Neutrophil (primary cell): Measurements from ENCODE around the gene TBC1D25.
A peak's percentile ranks its signal among the peaks of the same experiment; 100 is the strongest.

Source experiments
- H3K27ac ChIP-seq: fragments of 200-600 bp; sonication (generic); 2 replicates; pipeline ENCODE4 v1.5.1; 2016; ENCODE audit warnings: mild to moderate bottlenecking, moderate library complexity
- H3K27me3 ChIP-seq: fragments of 200-600 bp; sonication (generic); 2 replicates; pipeline ENCODE4 v1.6.0; 2016; ENCODE audit warnings: mild to moderate bottlenecking
- H3K36me3 ChIP-seq: fragments of 200-600 bp; sonication (generic); 2 replicates; pipeline ENCODE4 v1.5.1; 2017
- H3K4me1 ChIP-seq, 2 experiments: fragments of 200-600 bp in 1 of 2; sonication (generic) in 1 of 2; 1 replicate in 1 of 2; 2 replicates in 1 of 2; pipeline versions ENCODE4 v1.5.1 to v1.6.1; 2013 to 2016; ENCODE audit warnings: low read depth in 1 of 2, low read length in 1 of 2, mild to moderate bottlenecking in 1 of 2, moderate library complexity in 1 of 2; ENCODE audit not compliant: control insufficient read depth in 1 of 2, insufficient read depth in 1 of 2
- H3K4me3 ChIP-seq, 2 experiments: fragments of 200-600 bp in 1 of 2; sonication (generic) in 1 of 2; 1 replicate in 1 of 2; 2 replicates in 1 of 2; pipeline ENCODE4 v1.5.1; 2013 to 2016; ENCODE audit warnings: low read depth in 1 of 2, low read length in 1 of 2, mild to moderate bottlenecking in 1 of 2, moderate library complexity in 1 of 2
- H3K9me3 ChIP-seq: fragments of 200-600 bp; sonication (generic); 2 replicates; pipeline ENCODE4 v1.5.1; 2016
- TF ChIP-seq, protein P1 (sequence below): fragments of 200-600 bp; sonication (generic); IDR thresholded peaks from 2 replicates; pipeline ENCODE4 v1.5.1; 2016; ENCODE audit warnings: antibody characterized with exemption

Gene TBC1D25

DNA sequence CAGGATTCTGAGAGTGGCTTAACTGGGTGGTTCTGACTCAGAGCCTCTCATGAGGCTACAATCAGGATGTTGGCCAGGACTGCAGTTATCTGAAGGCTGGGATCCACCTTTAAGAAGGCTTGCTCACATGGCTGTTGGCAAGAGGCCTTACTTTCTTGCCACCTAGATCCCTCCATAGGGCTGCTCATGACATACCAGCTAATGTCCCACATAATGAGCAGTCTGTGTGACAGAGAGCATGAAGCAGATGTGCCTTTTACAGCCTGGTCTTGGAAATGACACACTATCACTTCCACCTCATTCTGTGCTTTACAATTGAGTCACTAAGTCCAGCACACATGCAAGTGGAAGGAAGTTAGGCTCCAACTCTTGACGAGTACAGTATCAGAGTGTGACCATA is 30.4 kb downstream of the TBC1D25 start:
- Histone ChIP-seq H3K36me3 (no peaks in the 10 kb centered on the region), H3K4me1 (peaks cover under 1 to 3% of the 10 kb centered on the region in 2 experiments), H3K4me3 (no peak overlapping the region), H3K27me3 (no peaks in the 10 kb centered on the region), H3K27ac (no peak overlapping the region), H3K9me3 (no peaks in the 10 kb centered on the region)
- TF ChIP-seq, protein P1, sequence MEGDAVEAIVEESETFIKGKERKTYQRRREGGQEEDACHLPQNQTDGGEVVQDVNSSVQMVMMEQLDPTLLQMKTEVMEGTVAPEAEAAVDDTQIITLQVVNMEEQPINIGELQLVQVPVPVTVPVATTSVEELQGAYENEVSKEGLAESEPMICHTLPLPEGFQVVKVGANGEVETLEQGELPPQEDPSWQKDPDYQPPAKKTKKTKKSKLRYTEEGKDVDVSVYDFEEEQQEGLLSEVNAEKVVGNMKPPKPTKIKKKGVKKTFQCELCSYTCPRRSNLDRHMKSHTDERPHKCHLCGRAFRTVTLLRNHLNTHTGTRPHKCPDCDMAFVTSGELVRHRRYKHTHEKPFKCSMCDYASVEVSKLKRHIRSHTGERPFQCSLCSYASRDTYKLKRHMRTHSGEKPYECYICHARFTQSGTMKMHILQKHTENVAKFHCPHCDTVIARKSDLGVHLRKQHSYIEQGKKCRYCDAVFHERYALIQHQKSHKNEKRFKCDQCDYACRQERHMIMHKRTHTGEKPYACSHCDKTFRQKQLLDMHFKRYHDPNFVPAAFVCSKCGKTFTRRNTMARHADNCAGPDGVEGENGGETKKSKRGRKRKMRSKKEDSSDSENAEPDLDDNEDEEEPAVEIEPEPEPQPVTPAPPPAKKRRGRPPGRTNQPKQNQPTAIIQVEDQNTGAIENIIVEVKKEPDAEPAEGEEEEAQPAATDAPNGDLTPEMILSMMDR = no peak

DNA sequence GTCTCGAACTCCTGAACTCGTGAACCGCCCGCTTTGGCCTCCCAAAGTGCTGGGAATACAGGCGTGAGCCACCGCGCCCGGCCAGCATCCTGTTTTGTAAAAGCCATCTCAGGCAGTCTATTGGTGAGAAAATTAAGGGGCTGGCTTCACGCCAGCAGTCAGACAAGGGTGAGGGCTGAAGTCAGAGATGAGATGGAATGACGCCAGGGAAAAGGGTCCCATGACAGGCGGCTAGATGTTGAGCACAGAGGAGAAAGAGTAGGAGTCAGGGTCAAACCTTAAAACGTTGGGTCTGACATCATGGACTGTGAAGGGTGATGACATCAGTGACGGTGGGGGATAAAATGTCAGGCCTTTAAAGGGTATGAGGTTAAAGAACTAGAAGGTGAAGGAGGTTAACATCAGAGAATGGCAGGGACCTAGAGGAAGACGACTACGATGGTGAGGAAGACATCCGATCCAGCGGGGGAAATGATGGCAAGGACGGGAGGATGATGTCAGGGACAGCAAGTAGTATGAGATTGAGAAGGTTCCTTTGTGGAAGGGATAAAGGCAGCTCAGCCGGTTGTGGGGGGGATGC is 34.3 kb downstream of the TBC1D25 start:
- H3K27me3 ChIP-seq = no peaks in the 10 kb centered on the region
- peaks cover 14 to 17% of the 10 kb centered on the region in 2 experiments for H3K4me1 ChIP-seq
- H3K4me3 ChIP-seq = peak overlapping the region; percentile 95 to 97
- TF ChIP-seq, protein P1 = no peak
- peaks cover 26% of the 10 kb centered on the region for H3K36me3 ChIP-seq
- no peaks in the 10 kb centered on the region for H3K9me3 ChIP-seq
- peak overlapping the region; percentile 97 for H3K27ac ChIP-seq

DNA sequence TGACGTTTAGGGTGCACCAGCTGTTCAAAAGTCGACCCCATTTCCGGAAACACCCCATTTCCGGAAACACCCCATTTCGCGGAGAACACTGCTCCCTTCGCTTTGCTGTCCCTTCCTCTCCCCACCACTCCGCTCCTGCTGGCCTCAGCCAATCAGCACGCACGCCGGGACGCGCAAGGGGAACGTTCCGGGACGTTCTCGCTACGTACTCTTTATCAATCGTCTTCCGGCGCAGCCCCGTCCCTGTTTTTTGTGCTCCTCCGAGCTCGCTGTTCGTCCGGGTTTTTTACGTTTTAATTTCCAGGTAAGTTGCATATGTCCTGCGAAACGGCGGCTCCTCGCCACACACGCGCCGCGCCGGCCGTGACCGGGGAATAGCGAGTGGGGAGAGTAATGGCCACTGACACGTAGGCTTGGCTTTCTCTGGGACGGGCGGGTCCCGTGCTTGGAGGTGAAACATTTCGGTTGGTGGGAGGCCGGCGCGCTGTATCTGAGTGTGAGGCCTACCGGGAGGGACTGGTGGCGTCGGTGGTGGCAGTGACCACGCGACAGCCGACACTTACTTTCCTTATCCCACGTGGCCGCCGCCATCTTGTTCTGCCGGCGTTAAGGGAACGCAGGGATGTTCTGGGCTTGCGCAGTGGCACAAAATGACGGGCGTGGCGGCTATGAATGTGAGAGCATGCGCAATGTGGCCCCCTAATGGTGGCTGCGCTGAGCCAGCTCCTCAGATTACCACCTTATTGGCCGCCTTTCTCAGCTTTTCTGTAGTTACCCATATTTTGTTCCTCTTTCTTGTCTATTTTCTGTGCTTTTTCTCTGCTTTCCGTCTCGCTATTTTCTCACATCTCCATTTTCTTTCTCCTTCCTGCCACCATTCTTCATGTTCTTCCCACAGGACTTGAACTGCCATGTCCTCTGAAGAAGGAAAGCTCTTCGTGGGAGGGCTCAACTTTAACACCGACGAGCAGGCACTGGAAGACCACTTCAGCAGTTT is 35.1 kb downstream of the TBC1D25 start, which contains the start of gene RBM3:
RBM3 (plus strand) TSS at position 215 of the 997 bp plus-strand sequence; CDS start at position 912, 697 bp downstream.
- no peaks in the 10 kb centered on the region for H3K27me3 ChIP-seq
- no peaks in the 10 kb centered on the region for H3K9me3 ChIP-seq
- TF ChIP-seq, protein P1 = no peak
- peak within 1 kb of the TSS; percentile 97 for H3K27ac ChIP-seq
- H3K36me3 ChIP-seq = peaks cover 26% of the 10 kb centered on the region
- H3K4me1 ChIP-seq = peaks cover 14 to 17% of the 10 kb centered on the region in 2 experiments
- H3K4me3 ChIP-seq = peak within 1 kb of the TSS; percentile 95 to 97

DNA sequence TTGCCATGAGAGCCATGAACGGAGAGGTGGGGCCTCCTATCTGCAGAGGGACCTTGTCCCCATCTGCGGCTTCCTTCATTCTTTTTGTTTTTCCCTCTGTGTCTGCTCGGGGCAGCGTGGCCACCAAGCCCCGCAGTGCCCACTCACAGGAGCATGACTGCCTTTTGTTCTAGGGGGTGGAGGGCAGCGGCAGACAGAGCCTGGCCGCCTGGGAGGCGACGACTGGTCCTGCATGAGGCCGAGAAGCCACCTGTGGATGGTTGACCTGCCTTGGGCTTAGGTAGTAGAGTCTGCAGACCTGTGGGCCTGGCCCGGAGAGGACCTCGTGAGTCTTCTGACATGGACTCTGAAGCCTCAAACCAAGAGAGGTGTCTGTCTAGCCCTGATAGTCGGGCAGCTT is 36.1 kb downstream of the TBC1D25 start:
- peak overlapping the region in 1 of 2 experiments; percentile 95 for H3K4me3 ChIP-seq
- no peaks in the 10 kb centered on the region for H3K9me3 ChIP-seq
- TF ChIP-seq, protein P1 = no peak
- peak overlapping the region; percentile 97 for H3K27ac ChIP-seq
- H3K27me3 ChIP-seq = no peaks in the 10 kb centered on the region
- H3K4me1 ChIP-seq = peaks cover 14 to 17% of the 10 kb centered on the region in 2 experiments
- H3K36me3 ChIP-seq = peaks cover 26% of the 10 kb centered on the region

DNA sequence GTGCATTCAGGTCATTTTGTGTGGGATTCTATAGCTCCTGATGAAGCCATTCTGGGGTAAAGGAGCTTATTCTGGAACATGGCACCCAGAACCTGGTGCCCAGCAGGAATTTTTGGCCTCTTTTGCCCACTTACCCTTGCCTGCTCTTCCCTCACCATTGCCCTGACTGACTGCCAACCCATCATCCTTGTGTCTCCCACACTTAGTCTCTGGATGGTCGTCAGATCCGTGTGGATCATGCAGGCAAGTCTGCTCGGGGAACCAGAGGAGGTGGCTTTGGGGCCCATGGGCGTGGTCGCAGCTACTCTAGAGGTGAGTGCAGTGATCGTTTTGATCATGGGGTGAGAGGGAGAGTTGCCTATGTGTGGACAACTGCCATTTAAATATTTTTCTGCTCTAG is 36.6 kb downstream of the TBC1D25 start:
- H3K36me3 ChIP-seq = peaks cover 26% of the 10 kb centered on the region
- H3K27me3 ChIP-seq = no peaks in the 10 kb centered on the region
- TF ChIP-seq, protein P1 = no peak
- peaks cover 14 to 17% of the 10 kb centered on the region in 2 experiments for H3K4me1 ChIP-seq
- no peaks in the 10 kb centered on the region for H3K9me3 ChIP-seq
- peak overlapping the region; percentile 97 for H3K27ac ChIP-seq
- H3K4me3 ChIP-seq = no peak overlapping the region
